ENCODE measurements around the gene SIL1. TPM values are rescaled to one million over a fixed set of nuclear protein-coding genes. Genes with fewer than 3 reads are reported as not detected.
"Not testable (repeated sequence)": the region's sequence is repeated elsewhere in the genome, so short reads cannot be mapped to it uniquely, and the experiment has no call there.

SIL1 gene
- polyA plus RNA-seq, 2 donors, result 27.2 to 31.7 TPM

GRCh38 chr5:139223481-139223880, 25.3 kb upstream of the SIL1 start:
- Histone ChIP-seq H3K4me1 (ENCODE audit: control insufficient read depth in 2 of 2, insufficient read depth in 2 of 2, low read length in 1 of 2) (no peaks in the 10 kb centered on the region), H3K9me3 (ENCODE audit: control insufficient read depth in 2 of 2, insufficient read depth in 1 of 2, low read depth in 1 of 2, low read length in 1 of 2) (no peaks in the 10 kb centered on the region), H3K27ac (ENCODE audit: low read depth in 2 of 2, low read length in 1 of 2) (no peak overlapping the region), H3K4me3 (ENCODE audit: low read depth in 1 of 2, low read length in 2 of 2) (no peak overlapping the region), H3K27me3 (ENCODE audit: control insufficient read depth in 1 of 2, insufficient read depth in 2 of 2, low read length in 2 of 2) (no peaks in the 10 kb centered on the region), H3K36me3 (ENCODE audit: control insufficient read depth in 2 of 2, insufficient read depth in 2 of 2, low read length in 1 of 2) (no peaks in the 10 kb centered on the region)
- 62 to 81% methylated on average over 3 of the region's 3 CpGs for WGBS, 2 donors

- Histone ChIP-seq H3K4me3 (ENCODE audit: low read depth in 1 of 2, low read length in 2 of 2) (no peak overlapping the region), H3K27me3 (ENCODE audit: control insufficient read depth in 1 of 2, insufficient read depth in 2 of 2, low read length in 2 of 2) (no peaks in the 10 kb centered on the region), H3K9me3 (ENCODE audit: control insufficient read depth in 2 of 2, insufficient read depth in 1 of 2, low read depth in 1 of 2, low read length in 1 of 2) (no peaks in the 10 kb centered on the region), H3K27ac (ENCODE audit: low read depth in 2 of 2, low read length in 1 of 2) (no peak overlapping the region), H3K36me3 (ENCODE audit: control insufficient read depth in 2 of 2, insufficient read depth in 2 of 2, low read length in 1 of 2) (no peaks in the 10 kb centered on the region), H3K4me1 (ENCODE audit: control insufficient read depth in 2 of 2, insufficient read depth in 2 of 2, low read length in 1 of 2) (no peaks in the 10 kb centered on the region)
- WGBS, 2 donors, result 34 to 46% methylated on average over 3 of the region's 3 CpGs
Observed at GRCh38 chr5:139222346-139222745, 24.2 kb upstream of the SIL1 start.

GRCh38 chr5:139218038-139218437, 19.9 kb upstream of the SIL1 start:
- H3K4me3 ChIP-seq (ENCODE audit: low read depth in 1 of 2, low read length in 2 of 2); H3K27ac ChIP-seq (ENCODE audit: low read depth in 2 of 2, low read length in 1 of 2); H3K9me3 ChIP-seq (ENCODE audit: control insufficient read depth in 2 of 2, insufficient read depth in 1 of 2, low read depth in 1 of 2, low read length in 1 of 2); H3K36me3 ChIP-seq (ENCODE audit: control insufficient read depth in 2 of 2, insufficient read depth in 2 of 2, low read length in 1 of 2); H3K27me3 ChIP-seq (ENCODE audit: control insufficient read depth in 1 of 2, insufficient read depth in 2 of 2, low read length in 2 of 2); H3K4me1 ChIP-seq (ENCODE audit: control insufficient read depth in 2 of 2, insufficient read depth in 2 of 2, low read length in 1 of 2): not testable (repeated sequence)
- WGBS, 2 donors, result 88 to 89% methylated on average over 7 of the region's 7 CpGs

- H3K27ac ChIP-seq (ENCODE audit: low read depth in 2 of 2, low read length in 1 of 2), result no peak overlapping the region
- no peaks in the 10 kb centered on the region for H3K4me1 ChIP-seq (ENCODE audit: control insufficient read depth in 2 of 2, insufficient read depth in 2 of 2, low read length in 1 of 2)
- no peaks in the 10 kb centered on the region for H3K9me3 ChIP-seq (ENCODE audit: control insufficient read depth in 2 of 2, insufficient read depth in 1 of 2, low read depth in 1 of 2, low read length in 1 of 2)
- 54 to 58% methylated on average over 15 of the region's 15 CpGs for WGBS, 2 donors
- no peaks in the 10 kb centered on the region for H3K36me3 ChIP-seq (ENCODE audit: control insufficient read depth in 2 of 2, insufficient read depth in 2 of 2, low read length in 1 of 2)
- H3K27me3 ChIP-seq (ENCODE audit: control insufficient read depth in 1 of 2, insufficient read depth in 2 of 2, low read length in 2 of 2), result no peaks in the 10 kb centered on the region
- no peak overlapping the region for H3K4me3 ChIP-seq (ENCODE audit: low read depth in 1 of 2, low read length in 2 of 2)
Observed at GRCh38 chr5:139215107-139215975, 17.2 kb upstream of the SIL1 start.

GRCh38 chr5:139214646-139215045, 16.5 kb upstream of the SIL1 start:
- WGBS, 2 donors, result 94 to 98% methylated on average over 2 of the region's 2 CpGs
- H3K36me3 ChIP-seq (ENCODE audit: control insufficient read depth in 2 of 2, insufficient read depth in 2 of 2, low read length in 1 of 2), result no peaks in the 10 kb centered on the region
- H3K4me1 ChIP-seq (ENCODE audit: control insufficient read depth in 2 of 2, insufficient read depth in 2 of 2, low read length in 1 of 2), result no peaks in the 10 kb centered on the region
- H3K9me3 ChIP-seq (ENCODE audit: control insufficient read depth in 2 of 2, insufficient read depth in 1 of 2, low read depth in 1 of 2, low read length in 1 of 2), result no peaks in the 10 kb centered on the region
- H3K4me3 ChIP-seq (ENCODE audit: low read depth in 1 of 2, low read length in 2 of 2), result no peak overlapping the region
- no peak overlapping the region for H3K27ac ChIP-seq (ENCODE audit: low read depth in 2 of 2, low read length in 1 of 2)
- no peaks in the 10 kb centered on the region for H3K27me3 ChIP-seq (ENCODE audit: control insufficient read depth in 1 of 2, insufficient read depth in 2 of 2, low read length in 2 of 2)

- H3K36me3 ChIP-seq (ENCODE audit: control insufficient read depth in 2 of 2, insufficient read depth in 2 of 2, low read length in 1 of 2), result no peaks in the 10 kb centered on the region
- H3K27me3 ChIP-seq (ENCODE audit: control insufficient read depth in 1 of 2, insufficient read depth in 2 of 2, low read length in 2 of 2), result no peaks in the 10 kb centered on the region
- no peaks in the 10 kb centered on the region for H3K9me3 ChIP-seq (ENCODE audit: control insufficient read depth in 2 of 2, insufficient read depth in 1 of 2, low read depth in 1 of 2, low read length in 1 of 2)
- H3K4me3 ChIP-seq (ENCODE audit: low read depth in 1 of 2, low read length in 2 of 2), result no peak overlapping the region
- no peak overlapping the region for H3K27ac ChIP-seq (ENCODE audit: low read depth in 2 of 2, low read length in 1 of 2)
- H3K4me1 ChIP-seq (ENCODE audit: control insufficient read depth in 2 of 2, insufficient read depth in 2 of 2, low read length in 1 of 2), result no peaks in the 10 kb centered on the region
- 65 to 79% methylated on average over 2 of the region's 2 CpGs for WGBS, 2 donors
Observed at GRCh38 chr5:139212906-139213305, 14.7 kb upstream of the SIL1 start.

- no peaks in the 10 kb centered on the region for H3K9me3 ChIP-seq (ENCODE audit: control insufficient read depth in 2 of 2, insufficient read depth in 1 of 2, low read depth in 1 of 2, low read length in 1 of 2)
- 46 to 69% methylated on average over 3 of the region's 3 CpGs for WGBS, 2 donors
- no peak overlapping the region for H3K4me3 ChIP-seq (ENCODE audit: low read depth in 1 of 2, low read length in 2 of 2)
- H3K27me3 ChIP-seq (ENCODE audit: control insufficient read depth in 1 of 2, insufficient read depth in 2 of 2, low read length in 2 of 2), result no peaks in the 10 kb centered on the region
- no peak overlapping the region for H3K27ac ChIP-seq (ENCODE audit: low read depth in 2 of 2, low read length in 1 of 2)
- no peaks in the 10 kb centered on the region for H3K4me1 ChIP-seq (ENCODE audit: control insufficient read depth in 2 of 2, insufficient read depth in 2 of 2, low read length in 1 of 2)
- H3K36me3 ChIP-seq (ENCODE audit: control insufficient read depth in 2 of 2, insufficient read depth in 2 of 2, low read length in 1 of 2), result no peaks in the 10 kb centered on the region
Observed at GRCh38 chr5:139212486-139212885, 14.3 kb upstream of the SIL1 start.

- H3K27me3 ChIP-seq (ENCODE audit: control insufficient read depth in 1 of 2, insufficient read depth in 2 of 2, low read length in 2 of 2), result no peaks in the 10 kb centered on the region
- no peak overlapping the region for H3K4me3 ChIP-seq (ENCODE audit: low read depth in 1 of 2, low read length in 2 of 2)
- 57 to 62% methylated on average over 4 of the region's 4 CpGs for WGBS, 2 donors
- no peaks in the 10 kb centered on the region for H3K36me3 ChIP-seq (ENCODE audit: control insufficient read depth in 2 of 2, insufficient read depth in 2 of 2, low read length in 1 of 2)
- no peak overlapping the region for H3K27ac ChIP-seq (ENCODE audit: low read depth in 2 of 2, low read length in 1 of 2)
- H3K9me3 ChIP-seq (ENCODE audit: control insufficient read depth in 2 of 2, insufficient read depth in 1 of 2, low read depth in 1 of 2, low read length in 1 of 2), result no peaks in the 10 kb centered on the region
- no peaks in the 10 kb centered on the region for H3K4me1 ChIP-seq (ENCODE audit: control insufficient read depth in 2 of 2, insufficient read depth in 2 of 2, low read length in 1 of 2)
Observed at GRCh38 chr5:139210585-139210984, 12.4 kb upstream of the SIL1 start.

- no peaks in the 10 kb centered on the region for H3K27me3 ChIP-seq (ENCODE audit: control insufficient read depth in 1 of 2, insufficient read depth in 2 of 2, low read length in 2 of 2)
- no peak overlapping the region for H3K27ac ChIP-seq (ENCODE audit: low read depth in 2 of 2, low read length in 1 of 2)
- no peaks in the 10 kb centered on the region for H3K4me1 ChIP-seq (ENCODE audit: control insufficient read depth in 2 of 2, insufficient read depth in 2 of 2, low read length in 1 of 2)
- no peaks in the 10 kb centered on the region for H3K36me3 ChIP-seq (ENCODE audit: control insufficient read depth in 2 of 2, insufficient read depth in 2 of 2, low read length in 1 of 2)
- no peak overlapping the region for H3K4me3 ChIP-seq (ENCODE audit: low read depth in 1 of 2, low read length in 2 of 2)
- 93 to 95% methylated on average over 3 of the region's 3 CpGs for WGBS, 2 donors
- no peaks in the 10 kb centered on the region for H3K9me3 ChIP-seq (ENCODE audit: control insufficient read depth in 2 of 2, insufficient read depth in 1 of 2, low read depth in 1 of 2, low read length in 1 of 2)
Observed at GRCh38 chr5:139207297-139208000, 9.3 kb upstream of the SIL1 start.

All from esophagus (tissue), 2 donors.